ENCODE measurements around the gene ATP8B3. TPM values are rescaled to one million over a fixed set of nuclear protein-coding genes. Genes with fewer than 3 reads are reported as not detected.
A peak's percentile ranks its signal among the peaks of the same experiment; 100 is the strongest.

The ATP8B3 gene
- total and polyA plus RNA-seq, 2 experiments from 2014 or later, result 2.1 to 6.0 TPM

GRCh38 chr19:1826557-1827521 is 14.8 kb upstream of the ATP8B3 start:
- Histone ChIP-seq H2AFZ (no peak overlapping the region), H3K79me2 (replicated peaks; ENCODE audit: insufficient read depth) (peaks cover 10% of the 10 kb centered on the region; the same call in 1 of the 2 replicates), H3K36me3 (ENCODE audit: insufficient read depth) (no peaks in the 10 kb centered on the region), H3K4me1 (ENCODE audit: insufficient read depth) (no peaks in the 10 kb centered on the region), H3F3A (replicated peaks; ENCODE audit: low read depth) (0 out of 2 replicates have a peak, but pooled peaks cover 4% of the 10 kb centered on the region), H4K20me1 (replicated peaks; ENCODE audit: insufficient read depth) (peaks cover 12% of the 10 kb centered on the region), H3K27me3 (ENCODE audit: insufficient read depth) (no peaks in the 10 kb centered on the region), H3K4me2 (peak overlapping the region; percentile 51; the same call in 1 of the 2 replicates), H3K9me2 (ENCODE audit: insufficient read depth) (no peaks in the 10 kb centered on the region), H3K4me3 (no peak overlapping the region), H3K27ac (ENCODE audit: low read depth) (peak overlapping the region; percentile 45; the same call in 1 of the 2 replicates)
- H3K27me3 Mint-ChIP-seq (ENCODE audit: insufficient read depth, low read depth, poor library complexity), result peaks cover 7% of the 10 kb centered on the region
- no peak overlapping the region for H3K27ac Mint-ChIP-seq
- H3K4me1 Mint-ChIP-seq, result peaks cover 6% of the 10 kb centered on the region; the same call in 2 of the 3 replicates
- TF ChIP-seq STAT1 (IDR thresholded peaks at IDR 0.05; ENCODE audit: unreplicated experiment) (no peak), ZNF331 (CRISPR knock-in tag; IDR thresholded peaks at IDR 0.05; ENCODE audit: low read depth) (no peak), ZNF462 (CRISPR knock-in tag; IDR thresholded peaks at IDR 0.05) (no peak), EZH2phosphoT487 (IDR thresholded peaks at IDR 0.05; ENCODE audit: unreplicated experiment) (no peak), NANOG (IDR thresholded peaks at IDR 0.05; ENCODE audit: borderline replicate concordance) (no peak), EZH2 (IDR thresholded peaks at IDR 0.05; ENCODE audit: low read depth, unreplicated experiment) (no peak), POLR2AphosphoS5 (IDR thresholded peaks at IDR 0.05; ENCODE audit: low read depth) (no peak), ETS1 (IDR thresholded peaks at IDR 0.05) (no peak), REST (IDR thresholded peaks at IDR 0.05; ENCODE audit: unreplicated experiment) (no peak), JUNB (IDR thresholded peaks at IDR 0.05; ENCODE audit: unreplicated experiment) (no peak), ZNF114 (CRISPR knock-in tag; IDR thresholded peaks at IDR 0.05) (no peak), CREB1 (CRISPR knock-in tag; IDR thresholded peaks at IDR 0.05; ENCODE audit: low read depth) (no peak), CTCF (conservative IDR thresholded peaks at IDR 0.05; ENCODE audit: low read depth in 2 of 2) (no peak)
- ATAC-seq, result peak; percentile 55
- peak; percentile 69 for DNase-seq (ENCODE audit: low spot score)
- peak overlapping the region; percentile 52; the same call in 2 of the 3 replicates for H3K4me3 Mint-ChIP-seq
- peaks cover 24% of the 10 kb centered on the region for H3K36me3 Mint-ChIP-seq (ENCODE audit: low read depth)
- H3K9me3 Mint-ChIP-seq, result no peaks in the 10 kb centered on the region

Measured in GM23338 (cell line).